AG10803 (cell line): ENCODE results near the gene APLF.
"Not testable (repeated sequence)": the region's sequence is repeated elsewhere in the genome, so short reads cannot be mapped to it uniquely, and the experiment has no call there.

Experiments
- DNase-seq: peaks from one replicate; pipeline ENCODE4 v3.0.0; 2010; ENCODE audit warnings: low read depth
- H3K4me3 ChIP-seq: 2 replicates; pipeline ENCODE4 v1.5.1; 2011; ENCODE audit warnings: mild to moderate bottlenecking, low read length, control low read depth
- CTCF ChIP-seq: conservative IDR thresholded peaks from 2 replicates; pipeline ENCODE4 v1.5.1; 2011; ENCODE audit warnings: mild to moderate bottlenecking, low read length, control low read depth, inconsistent platforms

APLF gene

GRCh38 chr2:68579689-68580088 is 112.3 kb downstream of the APLF start:
- no peak for TF ChIP-seq CTCF
- H3K4me3 ChIP-seq = no peak overlapping the region
- no peak for DNase-seq

- DNase-seq = no peak
- H3K4me3 ChIP-seq = no peak overlapping the region
- no peak for TF ChIP-seq CTCF
Measured at GRCh38 chr2:68588589-68588988, 121.2 kb downstream of the APLF start.

GRCh38 chr2:68589963-68590362 is 122.6 kb downstream of the APLF start:
- no peak overlapping the region for H3K4me3 ChIP-seq
- DNase-seq = no peak
- no peak for TF ChIP-seq CTCF

- TF ChIP-seq CTCF = no peak
Measured at GRCh38 chr2:68590702-68591101, 123.3 kb downstream of the APLF start.

GRCh38 chr2:68591225-68591624 is 123.8 kb downstream of the APLF start:
- no peak for TF ChIP-seq CTCF
- DNase-seq = no peak
- H3K4me3 ChIP-seq = no peak overlapping the region

More at GRCh38 chr2:68590702-68591101, 123.3 kb downstream of the APLF start:
- no peak overlapping the region for H3K4me3 ChIP-seq
- no peak for DNase-seq

- no peak for TF ChIP-seq CTCF
- no peak for DNase-seq
- no peak overlapping the region for H3K4me3 ChIP-seq
Measured at GRCh38 chr2:68594041-68594440, 126.7 kb downstream of the APLF start.

GRCh38 chr2:68594674-68595492 is 127.5 kb downstream of the APLF start:
- no peak overlapping the region for H3K4me3 ChIP-seq
- peak; percentile 49 for DNase-seq
- TF ChIP-seq CTCF = peak; percentile 94

GRCh38 chr2:68595493-68595785 is 128.1 kb downstream of the APLF start:
- not testable (repeated sequence) for DNase-seq, H3K4me3 ChIP-seq

- not testable (repeated sequence) for H3K4me3 ChIP-seq, DNase-seq
Measured at GRCh38 chr2:68600495-68600894, 133.1 kb downstream of the APLF start.
